ENCODE results near the gene APBB2.

The APBB2 gene

GRCh38 chr4:41133454-41134018 is 80.8 kb downstream of the APBB2 start:
- no peak for DNase-seq

DNA sequence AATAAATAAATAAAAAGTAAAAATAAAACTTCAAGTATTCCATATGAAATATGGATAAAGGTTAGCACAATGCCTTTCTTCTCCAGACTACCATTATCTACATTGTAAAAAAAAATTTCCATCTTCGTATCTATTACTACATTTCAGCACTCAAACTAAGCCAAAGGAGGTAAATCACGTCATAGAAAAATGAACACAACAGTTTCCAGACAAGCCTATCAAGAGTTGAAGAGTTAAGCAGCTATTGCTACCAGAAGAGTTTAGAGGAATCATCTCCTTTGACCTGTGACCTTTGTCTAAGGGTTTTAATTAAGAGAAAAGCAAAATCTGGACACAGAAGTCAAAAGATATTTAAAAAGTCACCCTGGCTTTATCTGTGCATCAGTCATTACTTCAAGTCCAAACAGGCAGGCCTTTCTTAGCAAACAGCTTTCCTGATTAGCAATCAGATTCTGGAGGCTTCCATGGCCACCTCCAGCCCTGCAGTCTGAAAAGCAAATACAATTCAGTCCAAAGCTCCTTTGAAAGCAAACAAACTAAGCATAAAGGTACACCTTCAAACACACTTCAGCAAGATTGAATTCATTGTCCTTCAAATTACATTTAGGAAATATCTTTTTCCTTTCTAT is 82.2 kb downstream of the APBB2 start:
- no peak for DNase-seq

GRCh38 chr4:41129936-41130440 is 84.4 kb downstream of the APBB2 start:
- DNase-seq = no peak

- no peak for DNase-seq
Measured at GRCh38 chr4:41129128-41129754, 85.1 kb downstream of the APBB2 start.

- DNase-seq = no peak
Measured at GRCh38 chr4:41125558-41126311, 88.6 kb downstream of the APBB2 start.

DNA sequence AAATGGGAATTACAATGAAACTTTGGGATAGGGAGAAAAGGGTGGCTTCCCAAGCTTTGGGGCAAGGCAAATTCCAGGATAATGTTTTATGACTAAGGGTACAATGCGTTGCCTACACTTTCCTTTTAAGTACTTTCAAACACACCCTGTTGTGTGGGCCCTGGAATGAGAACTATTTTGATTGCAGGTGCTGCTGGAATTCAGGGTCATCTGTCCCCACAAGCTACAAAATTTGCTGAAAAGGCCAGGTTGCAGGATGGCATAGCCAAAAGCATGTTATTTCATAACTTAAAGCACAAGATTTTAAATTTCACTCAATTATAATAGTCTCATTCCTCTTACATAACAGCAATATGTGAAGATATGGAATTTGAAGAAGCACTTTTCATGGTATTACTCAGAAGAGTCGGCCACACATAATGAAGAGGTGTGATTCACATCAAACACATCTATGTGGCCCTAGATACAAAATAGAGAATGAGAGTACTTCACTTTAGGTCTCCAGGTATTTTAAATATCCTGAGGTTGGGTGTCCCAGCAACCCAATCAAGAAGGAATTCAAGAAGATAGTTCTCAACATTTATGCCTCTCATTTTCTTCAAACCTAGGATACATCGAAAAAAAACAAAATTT is 89.3 kb downstream of the APBB2 start:
- DNase-seq = no peak

DNA sequence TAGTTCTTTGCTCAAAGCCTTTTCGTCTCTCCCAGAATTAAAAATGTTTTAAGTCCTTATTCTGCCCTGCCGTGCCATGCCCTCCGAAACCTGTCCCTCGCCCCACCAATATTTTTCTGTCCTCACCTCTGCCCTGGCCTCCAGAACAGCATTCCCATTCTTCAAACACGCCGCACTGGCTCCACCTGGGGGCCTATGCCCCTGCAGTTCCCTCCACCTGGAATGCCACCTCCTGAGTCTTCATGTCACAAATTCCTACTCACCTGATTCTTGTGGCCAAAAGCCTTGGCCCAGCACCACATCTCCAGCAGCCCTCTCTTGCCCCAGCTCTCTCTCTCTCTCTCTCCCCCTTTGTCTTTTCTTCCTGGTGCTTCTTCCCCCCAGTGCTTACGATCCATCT is 91.6 kb downstream of the APBB2 start:
- DNase-seq = no peak

DNA sequence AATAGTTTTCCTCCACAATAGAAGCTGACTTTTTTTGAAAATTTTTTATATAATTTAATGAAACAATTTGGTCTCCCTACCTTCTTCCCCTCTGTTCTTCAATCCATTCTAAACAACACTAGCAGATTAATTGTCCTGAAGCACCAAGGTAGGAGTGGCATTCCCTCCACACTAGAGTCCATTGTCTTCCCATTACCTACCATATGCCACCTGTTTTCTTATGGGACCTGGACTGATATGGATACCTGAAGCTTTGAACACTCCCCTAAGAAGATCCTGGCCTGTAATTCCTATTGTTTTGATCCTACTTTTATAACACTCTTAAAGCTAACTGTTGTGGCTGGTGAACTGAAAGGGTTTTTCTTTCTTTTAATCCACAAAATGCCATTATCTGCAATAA is 92.0 kb downstream of the APBB2 start:
- DNase-seq = no peak

GRCh38 chr4:41121906-41122305 is 92.4 kb downstream of the APBB2 start:
- DNase-seq = no peak

- no peak for DNase-seq
Measured at GRCh38 chr4:41120297-41121217, 93.8 kb downstream of the APBB2 start.

GRCh38 chr4:41119867-41120295 is 94.5 kb downstream of the APBB2 start:
- no peak for DNase-seq

DNA sequence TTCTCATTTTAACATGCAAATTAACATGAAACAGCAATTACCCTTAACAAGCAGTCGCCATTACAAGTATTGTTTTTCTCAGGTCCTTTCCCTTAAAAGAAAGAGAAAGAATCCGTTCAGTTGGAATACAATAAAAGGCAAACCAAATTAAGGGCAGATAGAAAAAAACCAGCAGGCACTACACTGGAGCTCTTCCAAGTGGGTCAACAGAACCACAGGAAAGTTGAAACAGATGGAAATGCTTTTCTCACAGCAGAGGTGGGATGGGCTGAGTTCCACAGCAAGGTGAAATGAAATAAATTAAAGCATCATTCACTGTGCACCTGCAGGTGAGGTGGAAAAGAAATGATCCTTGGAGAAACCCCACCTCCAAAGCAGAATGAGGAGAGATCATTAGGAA is 102.6 kb downstream of the APBB2 start:
- no peak for DNase-seq

- DNase-seq = no peak
Measured at GRCh38 chr4:41110050-41110449, 104.3 kb downstream of the APBB2 start.

DNA sequence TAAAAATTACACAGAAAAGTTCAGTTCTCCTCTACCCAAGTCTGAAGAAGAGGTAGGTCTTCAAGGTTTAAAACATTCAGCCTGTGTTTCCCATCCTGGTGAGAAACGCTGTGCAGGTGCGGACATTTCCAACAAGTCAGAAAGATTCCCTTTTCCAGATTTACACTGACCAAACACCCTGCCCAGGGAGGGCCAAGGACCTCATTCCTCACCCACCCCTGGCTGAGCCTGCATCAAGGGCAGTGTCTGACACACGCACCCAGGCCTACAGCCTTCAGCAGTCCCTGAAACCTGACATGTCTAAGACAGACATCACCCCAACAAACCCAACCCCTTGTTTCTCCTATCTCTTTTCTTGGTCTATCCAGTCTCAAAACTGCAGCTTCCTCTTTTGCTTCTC is 105.9 kb downstream of the APBB2 start:
- no peak for DNase-seq

GRCh38 chr4:41106694-41107419 is 107.5 kb downstream of the APBB2 start:
- no peak for DNase-seq

GRCh38 chr4:41106081-41106480 is 108.3 kb downstream of the APBB2 start:
- DNase-seq = no peak

DNA sequence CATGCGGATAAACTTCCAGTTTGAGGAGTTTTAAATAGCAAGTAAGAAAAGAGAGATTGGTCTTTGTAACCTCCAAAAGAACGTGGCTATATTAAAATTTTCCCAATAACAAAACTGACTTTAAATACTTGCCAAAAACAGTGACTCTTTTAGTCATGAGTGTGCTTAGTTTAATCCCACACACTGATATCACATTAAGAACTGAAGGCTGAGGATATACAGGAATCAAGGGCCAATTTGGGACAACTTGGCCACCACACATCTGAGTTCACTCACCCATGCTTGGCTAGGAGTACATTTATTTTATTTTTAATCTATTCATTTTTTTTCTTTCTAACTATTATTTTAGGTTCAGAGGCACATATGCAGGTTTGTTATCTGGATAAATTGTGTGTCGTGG is 110.2 kb downstream of the APBB2 start:
- DNase-seq = no peak

DNA sequence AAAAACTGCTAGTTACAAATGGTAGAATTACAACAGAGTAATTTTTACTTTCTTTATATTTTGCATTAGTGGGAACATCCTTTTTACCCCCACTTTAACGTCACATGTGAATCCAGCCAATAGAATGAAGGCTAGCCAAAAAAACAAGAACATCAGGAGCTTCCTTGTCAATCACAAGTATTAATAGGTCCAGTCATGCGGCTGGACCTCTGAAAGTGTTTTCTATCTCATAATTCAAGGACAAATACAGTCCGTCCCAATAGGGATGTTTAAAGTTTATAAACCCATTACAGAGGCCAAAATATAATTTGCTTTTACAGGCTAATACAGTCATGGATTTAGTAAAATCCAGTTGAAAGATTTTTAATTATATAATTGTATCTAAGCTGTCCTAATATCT is 110.7 kb downstream of the APBB2 start:
- DNase-seq = no peak

DNA sequence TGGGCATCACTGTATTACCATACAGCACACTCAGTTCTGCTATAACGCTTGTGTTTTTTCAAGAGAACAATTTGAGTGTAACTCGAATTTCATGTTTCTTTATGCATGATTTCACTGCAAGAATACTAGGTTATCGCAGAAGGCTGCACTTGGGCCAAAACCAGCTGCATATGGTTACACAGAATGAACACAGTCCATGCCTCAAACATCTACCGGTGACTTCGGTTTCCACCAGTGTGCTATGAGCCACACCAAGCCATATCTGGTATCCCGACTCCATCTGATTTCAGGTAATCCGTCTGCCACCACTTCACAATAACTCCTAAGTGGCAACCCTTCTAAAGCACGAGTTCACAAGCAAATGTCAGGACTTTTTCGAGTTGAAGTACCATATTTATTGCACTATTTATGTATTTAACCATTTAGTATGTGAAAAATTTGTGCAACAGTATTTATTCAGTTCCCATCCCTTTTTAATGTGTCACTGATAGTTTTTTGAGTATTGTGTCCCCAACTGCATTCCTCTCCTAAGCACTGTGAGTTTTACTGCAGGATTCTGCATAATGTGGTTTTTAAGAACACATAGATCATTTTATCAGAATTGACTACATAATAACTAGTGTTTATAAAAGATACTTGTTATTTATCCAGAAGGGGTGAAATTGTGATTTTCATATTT is 111.8 kb downstream of the APBB2 start:
- no peak for DNase-seq
